Stomach (tissue), 4 donors: ENCODE data around the gene ECE1.

ENCODE experiments used
- CTCF ChIP-seq, 7 experiments: fragments of 450-650 bp in 4 of 7; fragments of 200-600 bp in 3 of 7; sonication (generic) in 3 of 7; IDR thresholded peaks; one replicate each; pipeline ENCODE4 v1.5.1; 2016 to 2019; ENCODE audit warnings: antibody characterized with exemption in 7 of 7, control low read depth in 2 of 7, mild to moderate bottlenecking in 1 of 7
- EP300 ChIP-seq: sonication (generic); formaldehyde crosslinking; IDR thresholded peaks from one replicate; pipeline ENCODE4 v1.6.1; 2017; ENCODE audit warnings: antibody characterized with exemption
- POLR2A ChIP-seq, 4 donors: fragments of 450-650 bp; IDR thresholded peaks; one replicate each; pipeline ENCODE4 v1.6.1; 2016; ENCODE audit warnings: antibody characterized with exemption in 4 of 4, control low read depth in 2 of 4, mild to moderate bottlenecking in 1 of 4, moderate library complexity in 1 of 4
- POLR2AphosphoS5 ChIP-seq, 3 donors: sonication (generic); formaldehyde crosslinking; IDR thresholded peaks; one replicate each; pipeline ENCODE4 v1.6.1; 2016; ENCODE audit warnings: antibody characterized with exemption in 3 of 3

GRCh38 chr1:21298981-21299391, 8.7 kb upstream of the ECE1 start:
- TF ChIP-seq CTCF (IDR thresholded peaks at IDR 0.05): no peak
- no peak for TF ChIP-seq POLR2AphosphoS5 (IDR thresholded peaks at IDR 0.05)
- no peak for TF ChIP-seq POLR2A (IDR thresholded peaks at IDR 0.05)
- TF ChIP-seq EP300: no peak
